Trophoblast cell (in vitro differentiated cells and primary cell): Measurements from ENCODE around the gene ERF.
"Not testable (repeated sequence)": the region's sequence is repeated elsewhere in the genome, so short reads cannot be mapped to it uniquely, and the experiment has no call there.

Experiments
- DNase-seq, 2 donors: peaks; one replicate each; pipeline ENCODE4 v3.0.0-alpha.2; 2016
- H2AFZ ChIP-seq: 2 replicates; pipeline ENCODE4 v1.6.1; 2013; ENCODE audit warnings: low read length, moderate library complexity, mild to moderate bottlenecking; ENCODE audit not compliant: insufficient read depth, poor library complexity
- H2AK5ac ChIP-seq: 2 replicates; pipeline ENCODE4 v1.6.1; 2013; ENCODE audit warnings: mild to moderate bottlenecking, low read length
- H2BK120ac ChIP-seq: 2 replicates; pipeline ENCODE4 v1.6.1; 2013; ENCODE audit warnings: low read length, mild to moderate bottlenecking, moderate library complexity; ENCODE audit not compliant: insufficient read depth, poor library complexity
- H2BK12ac ChIP-seq: 2 replicates; pipeline ENCODE4 v1.6.1; 2013; ENCODE audit warnings: mild to moderate bottlenecking, low read length, moderate library complexity
- H2BK5ac ChIP-seq: 2 replicates; pipeline ENCODE4 v1.6.1; 2013; ENCODE audit warnings: low read length, low read depth, moderate library complexity, mild to moderate bottlenecking; ENCODE audit not compliant: poor library complexity
- H3K14ac ChIP-seq: 2 replicates; pipeline ENCODE4 v1.6.1; 2013; ENCODE audit warnings: mild to moderate bottlenecking, low read length
- H3K18ac ChIP-seq: 2 replicates; pipeline ENCODE4 v1.6.1; 2013; ENCODE audit warnings: mild to moderate bottlenecking, low read length
- H3K23ac ChIP-seq: 2 replicates; pipeline ENCODE4 v1.6.1; 2013; ENCODE audit warnings: low read length
- H3K27ac ChIP-seq: 2 replicates; pipeline ENCODE4 v1.5.1; 2013; ENCODE audit warnings: low read depth, mild to moderate bottlenecking, inconsistent platforms, low read length, moderate library complexity
- H3K27me3 ChIP-seq: 2 replicates; pipeline ENCODE4 v1.6.1; 2013; ENCODE audit warnings: inconsistent platforms, mild to moderate bottlenecking, low read length, moderate library complexity; ENCODE audit not compliant: insufficient read depth
- H3K36me3 ChIP-seq, 2 experiments: 1 replicate in 1 of 2; 2 replicates in 1 of 2; pipeline ENCODE4 v1.6.1; 2013; ENCODE audit warnings: low read length in 2 of 2, mild to moderate bottlenecking in 2 of 2, moderate library complexity in 1 of 2; ENCODE audit not compliant: insufficient read depth in 2 of 2, control insufficient read depth in 1 of 2
- H3K4ac ChIP-seq: 2 replicates; pipeline ENCODE4 v1.6.1; 2013; ENCODE audit warnings: low read depth, mild to moderate bottlenecking, low read length, moderate library complexity
- H3K4me1 ChIP-seq, 2 experiments: 1 replicate in 1 of 2; 2 replicates in 1 of 2; pipeline ENCODE4 v1.6.1; 2013; ENCODE audit warnings: low read length in 2 of 2, mild to moderate bottlenecking in 2 of 2, moderate library complexity in 1 of 2; ENCODE audit not compliant: insufficient read depth in 2 of 2, control insufficient read depth in 1 of 2
- H3K4me2 ChIP-seq: 2 replicates; pipeline ENCODE4 v1.6.1; 2013; ENCODE audit warnings: inconsistent platforms, mild to moderate bottlenecking, low read length, moderate library complexity
- H3K4me3 ChIP-seq: 2 replicates; pipeline ENCODE4 v1.5.1; 2013; ENCODE audit warnings: mild to moderate bottlenecking, low read depth, low read length, inconsistent platforms
- H3K79me1 ChIP-seq: one replicate; pipeline ENCODE4 v1.6.1; 2013; ENCODE audit warnings: low read length
- H3K79me2 ChIP-seq: 2 replicates; pipeline ENCODE4 v1.6.1; 2013; ENCODE audit warnings: low read length, mild to moderate bottlenecking; ENCODE audit not compliant: control insufficient read depth, insufficient read depth, poor library complexity
- H3K9ac ChIP-seq: 2 replicates; pipeline ENCODE4 v1.6.1; 2013; ENCODE audit warnings: mild to moderate bottlenecking, low read length
- H3K9me3 ChIP-seq: 2 replicates; pipeline ENCODE4 v1.6.1; 2013; ENCODE audit warnings: low read depth, mild to moderate bottlenecking, control low read depth, inconsistent platforms, low read length; ENCODE audit not compliant: insufficient read depth
- H4K12ac ChIP-seq: 2 replicates; pipeline ENCODE4 v1.6.1; 2013; ENCODE audit warnings: low read depth, mild to moderate bottlenecking, low read length, moderate library complexity
- H4K8ac ChIP-seq: 2 replicates; pipeline ENCODE4 v1.6.1; 2013; ENCODE audit warnings: low read depth, mild to moderate bottlenecking, low read length, moderate library complexity
- H4K91ac ChIP-seq: one replicate; pipeline ENCODE4 v1.6.1; 2013; ENCODE audit warnings: low read depth, mild to moderate bottlenecking, low read length, moderate library complexity
- WGBS: extraction: QIAGEN DNeasy Blood & Tissue Kit; methylation state at CpG from one replicate; pipeline ENCODE4 v1.1.7; 2013; ENCODE audit warnings: missing lambda C conversion rate; ENCODE audit not compliant: insufficient read length, insufficient coverage; ENCODE audit errors: extremely low coverage; 5-methylcytosine and 5-hydroxymethylcytosine counted together

The ERF gene

GRCh38 chr19:42268142-42268703, 13.3 kb upstream of the ERF start:
- Histone ChIP-seq H2AK5ac (no peak overlapping the region), H3K23ac (no peak overlapping the region), H3K9ac (peak overlapping the region; percentile 97), H3K4me1 (peaks cover 15 to 17% of the 10 kb centered on the region in 2 experiments), H2BK12ac (peak overlapping the region; percentile 85), H3K27me3 (no peaks in the 10 kb centered on the region), H4K12ac (peak overlapping the region; percentile 83), H3K14ac (peak overlapping the region; percentile 92), H3K79me2 (peaks cover 9% of the 10 kb centered on the region), H4K91ac (peak overlapping the region; percentile 99), H2BK5ac (peak overlapping the region; percentile 98), H3K4ac (peak overlapping the region; percentile 77), H4K8ac (peak overlapping the region; percentile 91), H3K79me1 (peaks cover 18% of the 10 kb centered on the region), H3K4me3 (peak overlapping the region; percentile 83), H3K27ac (peak overlapping the region; percentile 95), H3K18ac (peak overlapping the region; percentile 97), H2BK120ac (peak overlapping the region; percentile 99), H2AFZ (peak overlapping the region; percentile 97), H3K36me3 (peaks cover 16 to 17% of the 10 kb centered on the region in 2 experiments), H3K4me2 (peak overlapping the region; percentile 73), H3K9me3 (peaks cover 3% of the 10 kb centered on the region)
- DNase-seq: peak; percentile 99
- no CpG with 5 or more reads among the region's 46 CpGs for WGBS

- Histone ChIP-seq H3K4ac (no peak overlapping the region), H3K79me1 (peaks cover 18% of the 10 kb centered on the region), H2BK12ac (peak overlapping the region; percentile 11), H3K4me3 (peak overlapping the region; percentile 63), H3K4me1 (peaks cover 15 to 17% of the 10 kb centered on the region in 2 experiments), H2AK5ac (peak overlapping the region; percentile 2), H3K9me3 (peaks cover 3% of the 10 kb centered on the region), H3K79me2 (peaks cover 9% of the 10 kb centered on the region), H3K18ac (peak overlapping the region; percentile 31), H2AFZ (peak overlapping the region; percentile 97), H4K12ac (peak overlapping the region; percentile 17), H3K9ac (peak overlapping the region; percentile 61), H3K27ac (peak overlapping the region; percentile 4), H2BK5ac (peak overlapping the region; percentile 60), H3K36me3 (peaks cover 11% of the 10 kb centered on the region in 2 experiments), H3K23ac (no peak overlapping the region), H3K4me2 (peak overlapping the region; percentile 73), H3K27me3 (no peaks in the 10 kb centered on the region), H3K14ac (peak overlapping the region; percentile 38), H2BK120ac (peak overlapping the region; percentile 44), H4K91ac (peak overlapping the region; percentile 71), H4K8ac (peak overlapping the region; percentile 56)
- no CpG with 5 or more reads among the region's 13 CpGs for WGBS
- DNase-seq: peak; percentile 70 to 72
Observed at GRCh38 chr19:42267644-42268141, 12.8 kb upstream of the ERF start.

DNA sequence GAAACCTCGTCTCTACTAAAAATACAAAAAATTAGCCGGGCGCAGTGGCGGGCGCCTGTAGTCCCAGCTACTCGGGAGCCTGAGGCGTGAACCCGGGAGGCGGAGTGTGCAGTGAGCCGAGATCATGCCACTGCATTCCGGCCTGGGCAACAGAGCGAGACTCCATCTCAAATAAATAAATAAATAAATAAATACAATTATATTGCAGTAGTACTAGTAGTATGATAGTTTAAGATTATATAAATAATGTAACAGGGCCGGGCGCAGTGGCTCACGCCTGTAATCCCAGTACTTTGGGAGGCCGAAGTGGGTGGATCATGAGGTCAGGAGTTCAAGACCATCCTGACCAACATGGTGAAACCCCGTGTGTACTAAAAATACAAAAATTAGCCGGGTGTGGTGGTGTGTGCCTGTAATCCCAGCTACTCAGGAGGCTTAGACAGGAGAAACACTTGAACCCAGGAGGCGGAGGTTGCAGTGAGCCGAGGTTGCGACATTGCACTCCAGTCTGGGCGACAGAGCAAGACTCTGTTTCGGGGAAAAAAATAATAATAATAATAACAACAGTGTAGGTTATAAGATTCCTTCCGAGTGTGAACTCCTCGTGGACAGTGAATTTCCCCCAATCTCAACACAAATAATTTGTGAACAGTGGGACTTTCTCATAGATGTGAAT, 12.1 kb upstream of the ERF start:
- Histone ChIP-seq H3K79me1 (peaks cover 18% of the 10 kb centered on the region), H3K4me1 (peaks cover 15 to 17% of the 10 kb centered on the region in 2 experiments)
- not testable (repeated sequence) for H3K4me3 ChIP-seq, H2BK120ac ChIP-seq, H2BK12ac ChIP-seq, H3K27ac ChIP-seq, H3K18ac ChIP-seq, H3K4me2 ChIP-seq, DNase-seq, H3K36me3 ChIP-seq, H3K4ac ChIP-seq, H3K23ac ChIP-seq, H2BK5ac ChIP-seq, H3K9me3 ChIP-seq, H4K91ac ChIP-seq, H2AK5ac ChIP-seq, H3K14ac ChIP-seq, H3K79me2 ChIP-seq, H4K8ac ChIP-seq, H2AFZ ChIP-seq, H3K9ac ChIP-seq, H4K12ac ChIP-seq, H3K27me3 ChIP-seq
- no CpG with 5 or more reads among the region's 25 CpGs for WGBS

DNA sequence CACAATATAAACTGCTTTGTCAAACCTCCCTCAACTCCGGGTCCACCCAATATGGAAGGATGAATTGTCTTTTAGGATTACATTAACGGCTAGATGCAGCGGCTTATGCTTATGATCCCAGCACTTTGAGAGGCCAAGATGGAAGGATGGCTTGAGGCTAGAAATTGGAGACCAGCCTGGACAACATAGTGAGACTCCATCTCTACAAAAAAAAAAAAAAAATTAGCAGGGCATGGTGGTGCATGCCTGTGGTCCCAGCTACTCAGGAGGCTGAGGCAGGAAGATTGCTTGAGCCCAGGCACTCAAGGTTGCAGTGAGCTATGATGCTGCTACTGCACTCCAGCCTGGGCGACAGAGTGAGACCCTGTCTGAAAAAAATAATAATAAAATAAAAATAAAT, 11.2 kb upstream of the ERF start:
- H2BK12ac ChIP-seq, H4K12ac ChIP-seq, H4K91ac ChIP-seq, H3K4me2 ChIP-seq, H3K23ac ChIP-seq, H2AK5ac ChIP-seq, H3K9ac ChIP-seq, H3K9me3 ChIP-seq, DNase-seq, H3K4me3 ChIP-seq, H3K36me3 ChIP-seq, H2BK120ac ChIP-seq, H3K14ac ChIP-seq, H4K8ac ChIP-seq, H3K79me2 ChIP-seq, H2BK5ac ChIP-seq, H3K27me3 ChIP-seq, H3K18ac ChIP-seq, H3K27ac ChIP-seq, H2AFZ ChIP-seq, H3K4ac ChIP-seq: not testable (repeated sequence)
- whole genome bisulfite sequencing: no CpG with 5 or more reads among the region's 4 CpGs
- peaks cover 15 to 17% of the 10 kb centered on the region in 2 experiments for H3K4me1 ChIP-seq
- peaks cover 18% of the 10 kb centered on the region for H3K79me1 ChIP-seq
